ENCODE data around the gene DGKZ.

GRCh38 chr11:46321757-46322156, 25.5 kb upstream of the DGKZ start:
- TF ChIP-seq CTCF (IDR thresholded peaks at IDR 0.05) = no peak
- no peak for TF ChIP-seq ZFX (IDR thresholded peaks at IDR 0.05; ENCODE audit: borderline replicate concordance)

All from 22Rv1 (cell line).